ENCODE results near the gene SIRT6. TPM values are rescaled to one million over a fixed set of nuclear protein-coding genes. Genes with fewer than 3 reads are reported as not detected.

The SIRT6 gene
- polyA plus RNA-seq, 3 donors, result 0.57 to 50.3 (median 1.2) TPM

- Histone ChIP-seq H2AFZ (ENCODE audit: insufficient read depth, low read depth, low read length, poor library complexity, severe bottlenecking) (no peak overlapping the region), H3K4me3 (replicated peaks in 1 of 3; ENCODE audit: low read depth in 2 of 3, low read length in 3 of 3) (no peak overlapping the region), H3K27me3 (ENCODE audit: control insufficient read depth in 2 of 2, insufficient read depth in 2 of 2, low read length in 2 of 2) (no peaks in the 10 kb centered on the region), H3K4me2 (replicated peaks; ENCODE audit: extremely low read depth, low read length, poor library complexity, severe bottlenecking) (no peak overlapping the region), H3K4me1 (ENCODE audit: control insufficient read depth in 1 of 2, insufficient read depth in 2 of 2, low read length in 2 of 2) (peaks cover 20 to 31% of the 10 kb centered on the region in 2 donors), H3K36me3 (replicated peaks in 1 of 2; ENCODE audit: control insufficient read depth in 1 of 2, insufficient read depth in 2 of 2, low read length in 2 of 2) (no peaks in the 10 kb centered on the region), H3K9ac (ENCODE audit: insufficient read depth, low read length, poor library complexity, severe bottlenecking) (no peak overlapping the region), H3K27ac (ENCODE audit: low read depth in 1 of 2, low read length in 2 of 2) (no peak overlapping the region), H3K79me2 (ENCODE audit: insufficient read depth, low read length) (peaks cover 9% of the 10 kb centered on the region), H4K20me1 (ENCODE audit: insufficient read depth, low read length) (no peaks in the 10 kb centered on the region), H3K9me3 (replicated peaks in 1 of 2; ENCODE audit: control insufficient read depth in 1 of 2, insufficient read depth in 1 of 2, low read length in 2 of 2) (no peaks in the 10 kb centered on the region)
- H3K36me3 Mint-ChIP-seq, result no peaks in the 10 kb centered on the region
- WGBS (ENCODE audit: insufficient coverage), result 36% methylated on average over 15 of the region's 22 CpGs
- peaks cover 0 to 2% (median 0%) of the 10 kb centered on the region in 7 donors for H3K9me3 Mint-ChIP-seq
- H3K27ac Mint-ChIP-seq, result peak overlapping the region in 1 of 7 donors; percentile 62
- no peak overlapping the region for H3K4me3 Mint-ChIP-seq
- peak; percentile 43 to 66 (median 55) for DNase-seq
- peak; percentile 84 for TF ChIP-seq CTCF (IDR thresholded peaks at IDR 0.05)
- intact Hi-C loops (cut with micrococcal nuclease), result no loop called here
- peaks cover 0 to 8% (median 1%) of the 10 kb centered on the region in 3 donors for H3K27me3 Mint-ChIP-seq (ENCODE audit: low read depth in 3 of 3)
- peaks cover 26% of the 10 kb centered on the region for H3K4me1 Mint-ChIP-seq
Observed at GRCh38 chr19:4186087-4186993, 4.0 kb upstream of the SIRT6 start.

DNA sequence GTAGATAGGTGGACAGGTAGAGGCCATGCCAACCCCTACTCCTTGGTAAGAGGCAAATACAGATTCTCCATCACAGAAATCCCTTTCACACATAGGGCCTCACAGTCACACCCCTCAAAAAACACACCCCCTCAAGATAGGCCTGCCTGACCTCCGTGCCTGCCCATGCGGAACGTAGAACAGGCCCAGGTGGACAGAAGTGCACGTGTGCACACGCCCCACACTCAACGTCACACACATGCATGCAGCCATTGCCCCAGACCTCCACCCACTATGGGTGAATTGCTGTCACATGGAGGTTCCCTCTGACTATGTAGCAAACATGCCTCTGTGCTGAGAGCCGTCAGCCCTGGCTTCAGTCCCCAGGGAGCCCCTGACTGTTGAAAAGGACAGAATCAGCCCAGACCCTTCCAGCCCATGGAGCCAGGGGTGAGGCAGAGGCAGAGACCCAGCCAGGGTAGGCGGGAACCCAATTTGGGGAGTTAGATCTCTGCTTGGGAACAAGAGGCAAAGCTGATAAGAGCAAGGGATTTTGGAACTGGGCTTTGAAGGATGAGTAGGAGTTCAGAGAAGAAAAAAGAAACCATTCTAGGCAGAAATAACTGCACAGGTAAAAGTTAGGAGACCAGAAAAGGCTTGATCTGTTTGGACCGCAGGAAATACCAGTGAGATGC lies 3.2 kb upstream of the SIRT6 start:
- no peak overlapping the region for H3K4me3 Mint-ChIP-seq
- no peak for TF ChIP-seq CTCF (IDR thresholded peaks at IDR 0.05)
- H3K4me1 Mint-ChIP-seq, result peaks cover 33% of the 10 kb centered on the region
- Histone ChIP-seq H3K4me1 (ENCODE audit: control insufficient read depth in 1 of 2, insufficient read depth in 2 of 2, low read length in 2 of 2) (peaks cover 28 to 39% of the 10 kb centered on the region in 2 donors), H3K4me2 (replicated peaks; ENCODE audit: extremely low read depth, low read length, poor library complexity, severe bottlenecking) (no peak overlapping the region), H3K9ac (ENCODE audit: insufficient read depth, low read length, poor library complexity, severe bottlenecking) (no peak overlapping the region), H3K36me3 (replicated peaks in 1 of 2; ENCODE audit: control insufficient read depth in 1 of 2, insufficient read depth in 2 of 2, low read length in 2 of 2) (peaks cover 0 to 2% of the 10 kb centered on the region in 2 donors), H3K9me3 (replicated peaks in 1 of 2; ENCODE audit: control insufficient read depth in 1 of 2, insufficient read depth in 1 of 2, low read length in 2 of 2) (no peaks in the 10 kb centered on the region), H3K27me3 (ENCODE audit: control insufficient read depth in 2 of 2, insufficient read depth in 2 of 2, low read length in 2 of 2) (no peaks in the 10 kb centered on the region), H3K27ac (ENCODE audit: low read depth in 1 of 2, low read length in 2 of 2) (no peak overlapping the region), H3K79me2 (ENCODE audit: insufficient read depth, low read length) (peaks cover 17% of the 10 kb centered on the region), H4K20me1 (ENCODE audit: insufficient read depth, low read length) (peaks cover 7% of the 10 kb centered on the region), H3K4me3 (replicated peaks in 1 of 3; ENCODE audit: low read depth in 2 of 3, low read length in 3 of 3) (no peak overlapping the region), H2AFZ (ENCODE audit: insufficient read depth, low read depth, low read length, poor library complexity, severe bottlenecking) (no peak overlapping the region)
- H3K27ac Mint-ChIP-seq, result no peak overlapping the region
- 85% methylated on average over 7 of the region's 9 CpGs for WGBS (ENCODE audit: insufficient coverage)
- peaks cover 0 to 2% (median 0%) of the 10 kb centered on the region in 7 donors for H3K9me3 Mint-ChIP-seq
- peaks cover 0 to 3% of the 10 kb centered on the region in 2 donors for H3K36me3 Mint-ChIP-seq
- intact Hi-C loops (cut with micrococcal nuclease), result no loop called here
- no peak for DNase-seq
- peaks cover 0 to 8% (median 1%) of the 10 kb centered on the region in 3 donors for H3K27me3 Mint-ChIP-seq (ENCODE audit: low read depth in 3 of 3)

All from CD14-positive monocyte (primary cell).